Cortex of kidney (tissue), 1 donor: Measurements from ENCODE around the gene KIAA1958.
"Not testable (repeated sequence)": the region's sequence is repeated elsewhere in the genome, so short reads cannot be mapped to it uniquely, and the experiment has no call there.

Source experiments
- DNase-seq: peaks from one replicate; lab custom pipeline; 2025; lab: John Stamatoyannopoulos, UW

Gene KIAA1958

GRCh38 chr9:112659906-112660305 is 173.3 kb downstream of the KIAA1958 start:
- no peak for DNase-seq

GRCh38 chr9:112663681-112664080 is 177.1 kb downstream of the KIAA1958 start:
- DNase-seq = no peak

- DNase-seq = no peak
Observed at GRCh38 chr9:112664531-112664930, 177.9 kb downstream of the KIAA1958 start.

- DNase-seq = no peak
Observed at GRCh38 chr9:112665347-112665746, 178.7 kb downstream of the KIAA1958 start.

GRCh38 chr9:112669326-112669725 is 182.7 kb downstream of the KIAA1958 start:
- no peak for DNase-seq

- DNase-seq = no peak
Observed at GRCh38 chr9:112670991-112671625, 184.5 kb downstream of the KIAA1958 start.

GRCh38 chr9:112673221-112673620 is 186.6 kb downstream of the KIAA1958 start:
- DNase-seq = not testable (repeated sequence)

- DNase-seq = no peak
Observed at GRCh38 chr9:112677040-112677439, 190.4 kb downstream of the KIAA1958 start.

- no peak for DNase-seq
Observed at GRCh38 chr9:112680731-112681402, 194.2 kb downstream of the KIAA1958 start.

- no peak for DNase-seq
Observed at GRCh38 chr9:112689161-112689740, 202.6 kb downstream of the KIAA1958 start.

GRCh38 chr9:112694706-112695555 is 208.3 kb downstream of the KIAA1958 start:
- DNase-seq = no peak

- no peak for DNase-seq
Observed at GRCh38 chr9:112696461-112696860, 209.8 kb downstream of the KIAA1958 start.

GRCh38 chr9:112699230-112699629 is 212.6 kb downstream of the KIAA1958 start:
- no peak for DNase-seq

GRCh38 chr9:112700085-112700484 is 213.5 kb downstream of the KIAA1958 start:
- DNase-seq = no peak

GRCh38 chr9:112703304-112703703 is 216.7 kb downstream of the KIAA1958 start:
- DNase-seq = no peak

- DNase-seq = no peak
Observed at GRCh38 chr9:112705768-112706427, 219.3 kb downstream of the KIAA1958 start.

GRCh38 chr9:112711050-112711689 is 224.5 kb downstream of the KIAA1958 start:
- no peak for DNase-seq

GRCh38 chr9:112712678-112713077 is 226.1 kb downstream of the KIAA1958 start:
- no peak for DNase-seq

GRCh38 chr9:112717661-112718331 is 231.2 kb downstream of the KIAA1958 start, which contains the start of gene INIP:
TSS of gene INIP (minus strand) at chr9:112718117. CDS start at chr9:112716485, 1,632 bp downstream.
- no peak for DNase-seq
